HG03439 (cell line): ENCODE measurements around the gene SF3A1.

ENCODE experiments used
- ATAC-seq: cut with Tn5 transposase; IDR thresholded peaks from one replicate; pipeline ENCODE4 v1.9.1; 2021; ENCODE audit warnings: mild to moderate bottlenecking, moderate library complexity; ENCODE audit not compliant: unreplicated experiment

The SF3A1 gene

DNA sequence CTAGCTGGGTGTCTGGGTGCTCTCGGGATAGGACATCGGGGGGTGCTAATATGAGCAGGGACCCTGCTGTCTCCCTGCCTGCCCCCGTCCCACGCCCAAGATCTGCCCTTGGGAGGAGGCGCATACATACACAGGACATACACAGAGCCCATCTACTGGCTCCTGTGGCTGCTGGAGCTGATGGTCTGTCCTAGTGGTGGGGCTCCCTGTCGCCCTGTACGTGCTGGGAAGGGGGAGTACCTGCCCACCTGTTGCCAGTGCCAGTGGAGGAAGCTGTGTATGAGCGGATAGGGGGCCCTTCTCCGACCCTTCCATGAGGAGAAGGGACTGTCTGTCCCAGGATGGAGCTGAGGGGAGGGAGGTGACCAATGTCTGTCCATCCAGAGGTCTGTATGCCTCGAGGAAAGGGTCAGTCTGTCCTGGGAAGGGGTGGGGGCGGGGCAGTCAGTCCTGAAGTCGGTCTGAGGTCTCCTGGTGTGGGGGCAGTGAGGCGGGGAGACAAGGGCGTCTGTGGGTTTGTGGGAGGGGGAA, 30.9 kb downstream of the SF3A1 start:
- ATAC-seq = no peak

DNA sequence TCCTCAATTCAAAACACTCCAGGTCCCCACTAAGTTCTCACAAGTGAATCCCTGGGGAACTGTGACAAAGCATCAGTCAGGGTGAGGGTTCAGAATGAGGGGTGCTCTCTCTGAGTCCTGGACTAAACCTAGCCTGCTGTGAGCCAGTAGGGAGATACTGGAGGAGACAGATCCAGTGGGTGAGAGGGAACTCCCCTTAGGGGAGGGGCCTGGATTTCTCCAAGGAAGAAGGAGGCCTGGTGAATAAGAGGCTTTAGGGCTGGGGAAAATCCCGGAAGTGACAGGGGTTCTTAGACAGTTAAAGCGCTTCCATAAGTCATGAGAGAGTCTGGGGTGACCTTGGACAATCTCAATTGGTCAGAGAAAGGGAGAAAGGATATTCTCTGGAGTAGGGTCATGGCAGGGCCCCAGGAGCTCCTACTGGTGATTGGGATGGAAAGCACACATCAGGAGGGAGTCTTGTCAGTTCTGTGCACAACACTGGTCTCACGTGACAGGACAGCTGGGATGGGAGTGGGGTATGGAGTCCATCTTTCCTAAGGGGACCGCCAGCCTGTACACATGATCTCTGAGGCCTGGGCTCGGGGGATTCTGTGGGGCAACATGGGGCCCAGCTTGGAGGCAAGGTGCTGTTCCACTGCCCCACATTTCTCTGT, 31.5 kb downstream of the SF3A1 start:
- ATAC-seq = no peak

DNA sequence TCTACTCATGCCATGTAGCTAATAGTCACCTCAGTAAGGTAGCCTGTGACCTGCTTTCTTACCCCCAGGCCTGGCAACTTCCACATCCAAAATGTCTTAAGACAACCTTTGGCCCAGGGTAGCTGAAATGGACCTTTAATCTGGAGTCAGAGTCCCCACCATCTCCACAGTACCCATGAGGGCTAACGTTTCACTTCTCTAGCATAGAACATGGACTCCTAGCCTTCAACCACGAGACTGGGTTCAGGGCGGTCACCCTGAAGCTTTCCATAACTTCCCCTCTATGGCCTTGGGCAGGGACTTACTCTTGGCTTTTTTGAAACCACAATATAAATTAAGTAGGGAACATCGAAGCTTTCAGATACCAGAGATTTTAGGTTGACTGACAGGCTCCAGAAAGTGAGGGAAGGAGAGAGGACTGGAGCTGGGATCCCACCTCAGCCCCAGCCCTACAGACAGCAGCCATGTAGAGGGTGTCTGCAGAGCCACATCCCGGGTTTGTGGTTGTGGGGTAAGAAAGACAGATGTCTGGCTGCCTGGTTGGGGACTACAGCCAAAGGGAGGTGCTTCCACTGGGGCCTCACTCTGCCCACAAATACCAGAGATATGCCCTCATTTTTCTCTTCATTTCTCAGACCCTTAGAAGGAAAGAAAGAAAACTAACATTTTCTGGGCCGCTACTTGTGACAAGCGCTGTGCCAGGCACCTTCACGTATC, 32.5 kb downstream of the SF3A1 start:
- ATAC-seq = no peak

DNA sequence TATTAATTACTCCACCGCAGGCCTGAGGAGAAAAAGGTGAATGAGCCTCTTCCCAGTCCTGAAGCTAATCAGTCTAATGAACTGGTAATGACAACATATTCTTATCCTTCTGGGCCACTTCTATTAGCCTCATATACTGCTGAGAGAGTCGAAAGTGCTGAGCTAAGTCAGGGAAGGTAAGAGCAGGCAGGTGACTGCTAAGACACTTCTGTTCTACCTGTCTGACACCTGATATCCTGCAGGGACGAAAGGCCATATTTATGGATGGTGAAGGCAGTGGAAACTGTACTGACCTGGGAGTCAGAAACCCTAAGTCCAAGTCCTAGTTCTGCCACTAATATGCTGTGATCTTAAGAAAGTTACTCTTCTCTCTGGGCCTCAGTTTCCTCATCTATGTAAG, 33.4 kb downstream of the SF3A1 start:
- ATAC-seq = no peak

DNA sequence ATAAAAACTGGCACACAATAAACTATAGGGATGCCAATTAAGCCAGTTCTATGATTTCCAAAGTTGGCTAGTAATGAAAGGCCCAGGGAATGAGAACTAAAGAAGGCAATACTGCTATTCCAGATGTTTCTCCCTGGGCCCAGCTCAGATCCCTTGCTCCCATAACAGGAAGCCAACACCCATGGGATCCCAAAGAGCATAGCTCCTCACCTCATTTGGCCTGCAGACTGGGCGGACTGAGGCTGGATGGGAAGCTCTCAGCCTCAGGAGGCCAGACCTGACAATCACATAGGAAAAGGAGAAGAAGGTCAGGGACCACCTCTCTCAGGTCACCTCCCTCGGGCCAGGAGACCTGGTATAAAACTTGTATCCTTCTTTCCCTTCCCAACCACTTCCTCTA, 35.2 kb downstream of the SF3A1 start:
- ATAC-seq = no peak

DNA sequence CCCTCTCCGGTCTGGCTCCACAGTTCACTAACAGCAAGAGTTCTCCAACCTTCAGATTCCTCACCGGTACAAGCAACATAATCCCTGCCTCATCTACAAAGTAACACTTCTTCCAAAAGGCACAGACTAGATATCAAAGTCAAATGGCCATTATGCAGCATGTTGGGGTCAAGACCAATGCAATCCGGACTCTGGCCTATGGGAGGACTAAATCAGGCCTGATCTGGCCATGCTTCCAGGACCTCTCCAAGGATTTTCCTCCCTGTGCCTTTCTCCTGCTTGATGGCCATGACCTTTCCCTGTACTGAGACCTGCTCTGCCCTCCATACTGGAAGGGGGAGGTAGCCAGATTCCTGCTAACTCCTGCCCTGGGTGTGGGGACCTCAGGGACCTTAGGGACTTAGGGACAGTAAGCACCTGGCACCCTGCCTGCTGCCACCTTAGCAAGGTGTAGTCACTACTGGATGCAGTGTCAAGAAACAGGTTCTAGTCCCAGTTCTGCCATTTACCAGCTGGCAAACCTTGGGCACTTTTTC, 36.6 kb downstream of the SF3A1 start:
- no peak for ATAC-seq

DNA sequence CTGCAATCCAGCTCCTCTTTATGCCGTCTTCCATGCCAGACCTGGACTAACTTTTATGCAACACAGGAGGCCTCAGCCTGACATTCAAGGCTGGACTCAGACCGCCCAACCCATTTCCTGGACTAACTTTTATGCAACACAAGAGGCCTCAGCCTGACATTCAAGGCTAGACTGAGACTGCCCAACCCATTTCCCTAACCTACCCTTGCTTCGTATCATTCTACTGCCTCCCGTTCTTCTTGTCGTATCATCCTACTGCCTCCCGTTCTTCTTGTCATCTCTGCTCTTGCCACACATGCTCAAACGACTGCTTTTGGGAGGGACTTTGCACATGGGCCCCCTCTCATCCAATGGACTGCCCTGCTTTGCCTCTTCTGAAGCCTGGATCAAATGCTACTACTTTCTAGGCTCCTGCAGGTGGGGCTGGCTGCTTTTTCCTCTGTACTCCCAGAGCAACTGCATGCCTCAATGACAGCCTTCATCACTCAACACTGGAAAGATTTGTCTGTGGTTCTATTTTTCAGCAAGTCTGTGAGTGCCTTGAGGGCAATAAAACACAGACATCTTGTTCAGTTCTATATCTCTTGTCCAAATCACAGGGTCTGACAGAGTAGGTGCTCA, 37.8 kb downstream of the SF3A1 start:
- no peak for ATAC-seq

DNA sequence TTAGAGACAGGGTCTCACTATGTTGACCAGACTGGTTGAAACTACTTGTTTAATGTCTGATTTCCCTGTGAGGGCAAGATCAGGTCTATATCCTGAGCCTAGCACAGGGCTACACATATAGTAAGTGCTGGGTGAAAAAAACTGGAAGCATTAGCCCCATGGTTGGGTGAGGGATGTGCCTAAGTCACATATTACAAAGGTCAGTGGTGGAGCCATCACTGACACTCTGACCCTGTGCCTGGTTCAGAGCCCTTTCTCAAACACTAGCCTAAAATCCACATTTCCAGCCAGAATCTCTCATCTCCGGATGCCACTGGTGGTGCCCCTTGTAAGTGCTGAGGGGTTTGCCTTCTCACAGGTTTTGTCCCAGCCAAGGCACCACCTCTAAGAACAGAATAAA, 38.9 kb downstream of the SF3A1 start:
- ATAC-seq = no peak

DNA sequence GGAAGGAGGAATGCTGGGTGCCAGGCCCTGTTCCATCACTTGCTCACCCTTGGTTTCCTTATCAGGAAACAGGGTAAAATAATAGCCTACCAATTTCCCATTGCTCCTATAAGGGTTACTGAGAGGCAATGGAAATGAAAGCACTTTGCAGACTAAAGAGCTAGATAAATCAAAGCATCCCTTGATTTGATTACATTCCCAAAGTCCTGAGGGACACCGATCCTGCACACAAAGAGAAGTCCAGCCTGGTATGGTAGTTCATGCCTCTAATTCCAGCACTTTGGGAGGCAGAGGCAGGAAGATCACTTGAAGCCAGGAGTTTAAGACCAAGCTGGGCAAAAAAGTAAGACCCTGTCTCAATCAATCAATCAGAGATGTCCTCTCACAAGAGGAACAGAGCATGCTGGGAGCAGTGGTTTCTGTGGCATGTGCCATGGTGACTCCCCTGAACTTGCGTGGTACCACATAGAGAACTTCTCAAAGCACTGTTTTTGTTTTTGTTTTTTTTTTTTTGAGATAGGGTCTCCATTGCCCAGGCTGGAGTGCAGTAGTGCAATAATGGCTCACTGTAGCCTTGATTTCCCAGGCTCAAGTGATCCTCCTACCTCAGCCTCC, 40.6 kb downstream of the SF3A1 start:
- no peak for ATAC-seq

DNA sequence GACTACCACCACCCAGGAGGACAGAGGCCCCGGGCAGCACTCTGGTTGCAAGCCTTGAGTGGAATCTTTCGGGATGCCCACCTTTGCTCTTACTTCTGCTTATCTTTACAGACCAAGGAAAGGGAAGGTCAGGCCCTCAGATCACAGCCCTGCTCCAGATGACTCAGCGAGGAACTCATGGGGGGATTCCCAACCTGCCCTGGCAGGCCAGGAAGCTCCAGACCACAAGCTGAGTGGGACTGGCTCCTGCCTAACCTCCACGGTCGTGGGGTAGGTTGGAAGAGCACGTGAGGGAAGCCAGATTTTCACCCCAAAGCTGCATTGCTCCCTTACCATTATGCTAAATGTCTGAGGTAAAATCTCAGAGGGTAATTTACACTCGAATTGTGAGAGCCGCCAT, 41.8 kb downstream of the SF3A1 start:
- ATAC-seq = no peak

DNA sequence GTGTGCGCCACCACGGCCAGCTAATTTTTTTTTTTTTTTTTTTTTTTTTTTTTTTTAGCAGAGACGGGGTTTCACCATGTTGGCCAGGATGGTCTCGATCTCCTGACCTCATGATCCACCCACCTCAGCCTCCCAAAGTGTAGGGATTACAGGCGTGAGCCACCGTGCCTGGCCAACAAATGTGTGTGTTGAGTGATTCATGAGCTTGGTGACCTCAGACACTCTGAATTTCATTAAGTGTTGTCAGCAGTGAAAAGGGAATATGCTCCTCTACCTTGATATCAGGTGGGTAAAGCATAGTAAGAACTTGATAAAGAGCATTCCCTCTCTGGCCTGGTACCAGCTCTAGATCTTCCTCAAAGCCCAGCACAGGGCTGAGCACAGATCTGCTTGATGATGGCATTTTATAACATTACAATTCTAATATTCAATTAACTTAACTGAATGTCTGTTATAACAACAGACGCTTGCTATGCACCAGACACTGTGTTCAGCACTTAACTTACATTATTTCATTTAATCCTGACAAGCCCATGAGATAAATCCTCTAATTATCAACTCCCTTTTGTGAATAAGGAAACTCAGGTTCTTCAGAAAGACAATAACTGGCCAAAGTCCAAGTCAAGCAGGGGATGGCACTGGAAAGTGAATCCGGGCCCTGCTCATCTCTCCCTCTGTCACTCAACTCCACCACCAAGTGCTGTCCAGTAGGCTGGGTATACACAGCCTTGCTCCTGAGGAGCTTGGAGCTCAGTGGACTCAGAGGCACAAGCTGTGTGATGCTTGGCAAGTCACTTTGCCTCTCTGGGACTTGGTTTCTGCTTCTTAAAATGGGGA, 42.9 kb downstream of the SF3A1 start:
- ATAC-seq = no peak

DNA sequence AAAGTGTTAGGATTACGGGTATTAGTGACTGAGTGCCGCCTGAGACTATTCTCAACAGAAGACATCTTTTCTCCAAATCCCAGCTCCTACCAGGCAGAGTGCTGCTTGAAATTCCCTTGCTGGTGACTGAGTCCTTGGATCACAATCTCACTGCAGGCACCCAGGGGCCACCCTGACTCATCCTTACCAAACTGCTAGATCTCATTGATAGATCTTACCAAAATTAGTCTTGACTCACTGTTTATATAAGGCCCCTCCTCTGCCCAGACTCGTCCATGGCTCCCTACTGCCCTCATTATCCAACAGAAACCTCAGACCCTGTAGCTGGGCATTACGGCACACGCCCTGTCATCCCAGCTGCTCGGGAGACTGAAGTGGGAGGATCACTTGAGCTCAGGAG, 44.6 kb downstream of the SF3A1 start:
- ATAC-seq = no peak

DNA sequence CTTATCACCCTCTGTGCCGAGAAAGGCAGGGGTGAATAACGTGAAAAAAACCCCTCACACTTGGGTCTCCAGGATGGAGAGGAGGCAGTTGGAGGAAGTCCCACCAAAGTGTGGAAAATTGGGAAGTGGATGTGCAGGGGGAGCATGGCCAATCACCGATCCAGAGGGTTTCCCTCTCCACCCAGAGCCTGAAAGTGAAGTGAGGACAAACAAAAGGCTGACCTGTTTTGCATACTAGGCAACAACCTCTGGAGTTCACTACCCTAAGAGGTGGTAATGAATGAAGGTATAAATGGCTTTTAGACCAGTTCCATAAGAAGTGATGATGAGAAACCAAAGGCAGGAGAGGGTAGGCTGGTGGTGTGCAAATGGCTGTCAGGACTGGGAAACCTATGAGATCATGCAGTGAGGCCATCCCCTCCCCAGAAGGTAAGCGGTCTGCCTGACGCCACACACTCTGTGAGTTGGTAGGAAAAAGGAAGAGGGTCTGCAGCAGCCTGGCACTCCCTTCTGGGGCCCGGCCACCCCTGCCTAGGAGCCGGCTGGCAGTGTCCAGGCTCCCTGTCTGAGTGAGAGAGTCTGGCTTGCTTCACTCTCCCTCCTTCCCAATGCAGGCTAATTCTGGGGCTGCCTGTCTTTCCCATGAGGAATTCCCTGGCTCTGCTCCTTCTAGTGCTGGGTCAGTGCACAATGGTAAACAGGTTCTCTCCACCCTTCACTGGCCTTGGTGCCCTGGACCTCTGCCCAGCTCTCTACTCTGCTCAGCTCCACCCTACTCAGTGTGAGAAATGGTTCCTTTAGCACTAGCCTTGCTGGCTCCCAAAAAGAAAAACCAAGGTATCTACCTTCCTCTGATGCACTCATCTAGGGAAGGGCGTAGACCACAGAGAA, 45.6 kb downstream of the SF3A1 start:
- no peak for ATAC-seq

DNA sequence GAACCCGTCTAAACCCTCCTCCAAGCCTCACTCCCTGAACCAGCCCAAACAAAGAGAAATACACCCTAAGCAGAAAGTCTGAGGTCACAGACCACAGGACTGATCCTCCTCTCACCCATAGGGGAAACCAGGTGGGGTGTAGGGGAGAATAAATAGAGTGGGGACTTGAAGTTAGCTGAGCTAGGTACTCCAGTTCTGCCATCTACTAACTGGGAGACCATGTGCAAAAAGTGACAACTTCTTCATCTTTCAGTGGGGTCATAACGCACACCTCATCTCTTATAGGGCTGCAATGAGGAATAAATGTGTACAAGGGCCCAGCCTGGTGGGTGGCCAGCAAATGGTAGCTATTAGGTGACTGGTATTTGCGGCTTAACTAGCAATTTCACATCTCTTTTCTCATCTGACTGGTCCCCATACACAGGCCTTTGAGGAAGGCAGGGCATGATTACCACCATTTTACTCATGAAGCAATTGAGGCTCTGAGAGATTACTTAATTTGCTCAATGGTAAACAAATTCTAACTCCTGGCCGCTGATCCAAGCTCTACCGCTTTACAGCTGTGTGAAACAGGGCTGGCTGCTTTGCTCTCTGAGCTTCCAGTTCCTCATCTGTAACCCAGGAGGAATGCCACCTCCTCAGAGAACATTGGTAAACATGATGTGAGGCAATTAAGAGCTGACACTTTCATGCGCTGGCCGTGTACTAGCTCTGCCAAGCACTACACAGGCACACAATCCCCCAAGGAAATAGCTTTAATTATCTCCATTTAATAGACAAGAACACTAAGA, 46.5 kb downstream of the SF3A1 start:
- ATAC-seq = no peak

DNA sequence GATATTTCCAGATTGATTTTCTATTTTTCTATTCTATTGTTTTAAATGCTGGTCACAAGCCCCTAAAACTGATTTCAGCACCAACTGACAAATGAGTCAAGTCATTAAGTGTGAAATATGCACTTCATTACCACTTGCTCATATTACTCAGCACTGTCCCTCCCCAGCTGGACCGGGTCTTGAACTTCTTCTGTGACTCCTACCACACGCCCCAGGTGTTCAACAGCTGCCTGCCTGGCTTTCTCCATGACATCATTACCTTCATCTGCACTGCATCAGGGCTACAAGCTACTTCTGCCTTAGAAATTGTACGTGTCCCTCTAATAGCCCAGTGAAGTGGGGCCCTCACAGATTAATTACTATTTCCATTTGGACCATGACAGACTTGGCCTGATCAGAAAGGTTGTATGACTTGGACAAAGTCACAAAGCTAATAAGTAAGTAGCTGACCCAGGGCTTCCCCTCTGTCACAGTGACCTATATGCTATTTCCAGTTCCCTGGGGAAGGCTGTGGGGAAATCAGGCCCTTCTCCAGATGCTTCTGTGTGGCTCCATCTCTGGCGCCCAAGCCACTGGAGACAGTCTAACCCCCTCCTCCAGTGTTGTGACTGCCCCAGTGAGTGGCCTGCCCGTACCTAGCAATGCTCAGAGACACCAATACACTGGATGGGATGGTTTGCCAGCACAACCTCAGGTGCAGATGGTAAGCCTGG, 48.0 kb downstream of the SF3A1 start:
- no peak for ATAC-seq

DNA sequence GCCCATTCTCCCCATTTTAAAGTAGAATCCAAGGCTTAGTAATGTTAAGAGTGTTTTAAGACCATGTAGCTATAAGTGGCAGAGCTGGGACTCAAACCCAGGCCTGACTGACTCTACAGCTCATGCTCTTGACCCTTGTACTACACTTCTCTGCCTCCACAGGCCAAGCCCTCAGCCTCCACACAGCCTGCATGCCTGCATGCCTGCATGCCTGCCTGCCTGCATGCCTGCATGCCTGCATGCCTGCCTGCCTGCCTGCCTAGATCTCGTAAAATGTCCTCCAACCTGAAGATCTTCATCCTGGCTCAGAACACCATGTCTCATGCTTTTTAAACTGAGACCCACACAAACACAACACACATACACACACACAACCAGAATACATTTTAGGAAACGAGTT, 48.6 kb downstream of the SF3A1 start:
- ATAC-seq = no peak

DNA sequence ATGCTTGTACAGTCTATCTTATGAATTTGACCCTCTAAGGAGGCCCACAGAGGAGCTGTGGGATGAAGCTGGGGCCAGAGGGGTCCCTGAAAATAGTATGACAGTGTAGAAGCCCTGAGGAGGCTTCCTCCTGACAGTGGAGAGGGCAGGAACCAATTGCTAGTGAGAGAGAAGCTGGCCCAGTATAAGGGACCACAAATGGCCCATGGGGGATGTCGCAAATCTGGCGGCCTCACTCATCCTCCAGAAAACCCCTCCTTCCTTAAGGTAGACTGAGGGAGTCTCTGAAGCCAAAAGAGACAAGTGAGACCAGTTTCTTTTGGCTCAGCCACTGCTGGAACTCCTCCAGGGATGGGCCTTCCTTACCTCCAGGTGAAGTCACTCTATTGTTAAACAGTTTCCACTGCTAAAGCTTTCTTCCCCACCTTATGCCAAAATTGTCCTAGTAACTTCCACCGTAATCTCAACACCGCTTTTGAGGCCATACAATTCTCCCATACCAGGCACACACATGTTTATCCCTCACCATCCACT, 49.6 kb downstream of the SF3A1 start:
- ATAC-seq = no peak

DNA sequence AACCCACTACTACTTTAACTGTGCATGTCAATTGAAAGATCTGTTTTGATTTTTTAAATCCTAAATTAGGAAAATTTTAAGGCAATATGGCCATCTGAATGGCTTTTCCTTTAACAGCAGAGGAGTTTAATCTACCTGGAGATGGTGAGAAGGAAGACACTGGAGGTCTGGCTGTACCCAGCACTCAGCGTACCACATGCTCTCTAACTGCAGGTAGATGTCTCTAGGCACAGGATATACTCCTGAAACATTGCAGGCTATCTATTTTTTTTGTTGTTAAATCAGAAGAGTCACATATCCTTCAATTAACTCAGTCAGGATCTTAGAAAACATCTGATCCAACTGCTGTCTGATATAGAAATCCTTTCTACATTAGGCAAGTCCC, 50.1 kb downstream of the SF3A1 start:
- no peak for ATAC-seq
